GM18520 (cell line): ENCODE measurements around the gene CACNA1C.

Experiments
- ATAC-seq: cut with Tn5 transposase; IDR thresholded peaks from one replicate; pipeline ENCODE4 v1.9.1; 2021; ENCODE audit not compliant: unreplicated experiment

CACNA1C gene

GRCh38 chr12:2562400-2562799, 509.6 kb downstream of the CACNA1C start:
- ATAC-seq, result no peak

GRCh38 chr12:2563709-2564108, 510.9 kb downstream of the CACNA1C start:
- ATAC-seq, result no peak

- no peak for ATAC-seq
These were observed 513.4 kb downstream of the CACNA1C start for GRCh38 chr12:2566161-2566560.

- ATAC-seq, result no peak
These were observed 514.9 kb downstream of the CACNA1C start for GRCh38 chr12:2567711-2568110.

GRCh38 chr12:2570562-2570961, 517.8 kb downstream of the CACNA1C start:
- no peak for ATAC-seq

GRCh38 chr12:2574355-2574935, 521.7 kb downstream of the CACNA1C start:
- no peak for ATAC-seq

- ATAC-seq, result no peak
These were observed 522.5 kb downstream of the CACNA1C start for GRCh38 chr12:2575245-2575644.

GRCh38 chr12:2578211-2578610, 525.4 kb downstream of the CACNA1C start:
- no peak for ATAC-seq

- ATAC-seq, result no peak
These were observed 526.0 kb downstream of the CACNA1C start for GRCh38 chr12:2578772-2579171.

- ATAC-seq, result no peak
These were observed 528.0 kb downstream of the CACNA1C start for GRCh38 chr12:2580821-2581220.

GRCh38 chr12:2581293-2582045, 528.7 kb downstream of the CACNA1C start:
- no peak for ATAC-seq

GRCh38 chr12:2582631-2583030, 529.8 kb downstream of the CACNA1C start:
- ATAC-seq, result no peak

GRCh38 chr12:2583091-2583497, 530.3 kb downstream of the CACNA1C start:
- no peak for ATAC-seq

- no peak for ATAC-seq
These were observed 531.0 kb downstream of the CACNA1C start for GRCh38 chr12:2583642-2584401.

- no peak for ATAC-seq
These were observed 533.6 kb downstream of the CACNA1C start for GRCh38 chr12:2586156-2587038.

GRCh38 chr12:2588345-2588744, 535.6 kb downstream of the CACNA1C start:
- ATAC-seq, result no peak

- no peak for ATAC-seq
These were observed 536.6 kb downstream of the CACNA1C start for GRCh38 chr12:2589381-2589780.

GRCh38 chr12:2593045-2593444, 540.3 kb downstream of the CACNA1C start:
- ATAC-seq, result no peak

- no peak for ATAC-seq
These were observed 543.7 kb downstream of the CACNA1C start for GRCh38 chr12:2596441-2596840.

GRCh38 chr12:2605301-2605700, 552.5 kb downstream of the CACNA1C start:
- ATAC-seq, result no peak
